ENCODE measurements around the gene SHPK.

- TF ChIP-seq, protein P1, sequence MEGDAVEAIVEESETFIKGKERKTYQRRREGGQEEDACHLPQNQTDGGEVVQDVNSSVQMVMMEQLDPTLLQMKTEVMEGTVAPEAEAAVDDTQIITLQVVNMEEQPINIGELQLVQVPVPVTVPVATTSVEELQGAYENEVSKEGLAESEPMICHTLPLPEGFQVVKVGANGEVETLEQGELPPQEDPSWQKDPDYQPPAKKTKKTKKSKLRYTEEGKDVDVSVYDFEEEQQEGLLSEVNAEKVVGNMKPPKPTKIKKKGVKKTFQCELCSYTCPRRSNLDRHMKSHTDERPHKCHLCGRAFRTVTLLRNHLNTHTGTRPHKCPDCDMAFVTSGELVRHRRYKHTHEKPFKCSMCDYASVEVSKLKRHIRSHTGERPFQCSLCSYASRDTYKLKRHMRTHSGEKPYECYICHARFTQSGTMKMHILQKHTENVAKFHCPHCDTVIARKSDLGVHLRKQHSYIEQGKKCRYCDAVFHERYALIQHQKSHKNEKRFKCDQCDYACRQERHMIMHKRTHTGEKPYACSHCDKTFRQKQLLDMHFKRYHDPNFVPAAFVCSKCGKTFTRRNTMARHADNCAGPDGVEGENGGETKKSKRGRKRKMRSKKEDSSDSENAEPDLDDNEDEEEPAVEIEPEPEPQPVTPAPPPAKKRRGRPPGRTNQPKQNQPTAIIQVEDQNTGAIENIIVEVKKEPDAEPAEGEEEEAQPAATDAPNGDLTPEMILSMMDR (IDR thresholded peaks at IDR 0.05 in 8 of 11, conservative IDR thresholded peaks at IDR 0.05 in 3 of 11), result no peak
- TF ChIP-seq POLR2AphosphoS5 (IDR thresholded peaks at IDR 0.05), result no peak
Observed at GRCh38 chr17:3571043-3571900, 64.8 kb downstream of the SHPK start.
